ENCODE measurements around the gene MAP3K14. TPM values are rescaled to one million over a fixed set of nuclear protein-coding genes. Genes with fewer than 3 reads are reported as not detected.

The MAP3K14 gene
- total and polyA plus RNA-seq, 2 of the 4 experiments (the other 2 are of a cell fraction): 4.1 to 21.7 TPM

DNA sequence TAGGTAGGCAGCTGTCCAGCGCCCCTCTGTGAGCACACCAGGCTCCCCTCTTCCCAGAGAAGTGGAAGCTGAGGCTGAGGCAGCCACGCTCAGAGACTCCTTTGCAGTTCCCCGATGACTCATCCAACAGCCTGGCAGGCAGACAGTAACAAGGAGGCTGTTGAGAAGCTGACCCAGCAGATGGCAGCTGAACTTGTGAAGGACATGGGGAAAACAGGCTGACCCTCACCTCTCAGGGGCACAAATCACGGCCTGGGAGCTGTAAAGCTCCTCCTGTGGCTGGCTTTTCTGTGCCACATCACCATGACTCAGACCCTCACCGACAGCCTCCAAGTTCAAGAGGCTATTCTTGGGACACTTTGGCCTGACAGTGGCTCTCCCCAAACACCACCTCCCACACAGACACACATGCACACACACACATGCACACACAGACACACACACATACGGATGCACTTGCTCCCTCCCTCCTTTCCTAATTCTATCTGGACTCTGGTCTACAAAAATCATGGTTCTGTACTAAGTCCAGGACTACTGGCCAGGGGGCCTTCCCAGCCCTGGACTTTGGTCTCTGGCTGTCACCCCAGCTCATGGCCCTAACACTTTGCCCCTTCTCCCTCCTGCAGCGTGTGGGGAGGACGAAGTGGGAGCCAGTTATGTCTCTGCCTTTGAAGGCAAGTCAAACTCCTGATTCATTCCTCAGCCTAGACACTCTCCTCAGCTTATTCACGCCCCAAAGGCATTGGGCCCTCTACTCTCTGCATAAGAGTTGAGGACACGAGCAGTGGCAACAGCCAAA is 23.2 kb downstream of the MAP3K14 start (continued):
- TF ChIP-seq, protein P1, sequence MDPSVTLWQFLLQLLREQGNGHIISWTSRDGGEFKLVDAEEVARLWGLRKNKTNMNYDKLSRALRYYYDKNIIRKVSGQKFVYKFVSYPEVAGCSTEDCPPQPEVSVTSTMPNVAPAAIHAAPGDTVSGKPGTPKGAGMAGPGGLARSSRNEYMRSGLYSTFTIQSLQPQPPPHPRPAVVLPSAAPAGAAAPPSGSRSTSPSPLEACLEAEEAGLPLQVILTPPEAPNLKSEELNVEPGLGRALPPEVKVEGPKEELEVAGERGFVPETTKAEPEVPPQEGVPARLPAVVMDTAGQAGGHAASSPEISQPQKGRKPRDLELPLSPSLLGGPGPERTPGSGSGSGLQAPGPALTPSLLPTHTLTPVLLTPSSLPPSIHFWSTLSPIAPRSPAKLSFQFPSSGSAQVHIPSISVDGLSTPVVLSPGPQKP (IDR thresholded peaks at IDR 0.05; ENCODE audit: borderline replicate concordance, low read depth, low read length): no peak
